Measurements from ENCODE around the gene PCDHGA9.

PCDHGA9 gene

DNA sequence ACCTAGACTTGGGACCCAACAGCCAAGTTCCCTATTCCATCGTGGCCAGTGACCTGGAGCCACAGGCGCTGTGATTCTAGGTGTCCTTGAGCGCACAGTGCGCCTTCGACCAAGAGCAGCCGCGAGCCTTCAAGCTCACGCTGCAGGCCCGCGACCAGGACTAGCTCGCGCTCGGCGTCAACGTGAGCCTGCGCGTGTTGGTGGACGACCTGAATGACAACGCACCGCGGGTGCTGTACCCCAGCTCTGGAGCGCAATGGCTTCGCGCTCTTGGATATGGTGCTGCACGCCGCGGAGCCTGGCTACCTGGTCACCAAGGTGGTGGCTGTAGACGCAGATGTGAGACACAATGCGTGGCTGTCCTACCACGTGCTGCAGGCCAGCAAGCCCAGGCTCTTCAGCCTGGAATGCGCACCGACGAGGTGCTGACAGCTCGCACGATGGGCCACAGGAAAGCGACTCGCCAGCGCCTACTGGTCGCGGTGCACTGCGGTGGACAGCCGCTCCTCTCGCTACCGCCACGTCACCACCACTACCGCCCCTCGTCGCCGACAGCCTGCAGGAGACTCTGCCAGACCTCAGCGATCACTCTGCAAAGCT lies 39.1 kb downstream of the PCDHGA9 start:
- TF ChIP-seq CTCF (IDR thresholded peaks at IDR 0.05; ENCODE audit: low read depth, low read length), result no peak
- TF ChIP-seq EZH2phosphoT487 (IDR thresholded peaks at IDR 0.05; ENCODE audit: low read depth), result no peak
- H3K79me2 ChIP-seq (ENCODE audit: low read length), result no peaks in the 10 kb centered on the region
- no peak overlapping the region for H3K4me2 ChIP-seq (ENCODE audit: low read length)
- no peak overlapping the region for H2AFZ ChIP-seq (ENCODE audit: low read depth, low read length)
- H3K27me3 ChIP-seq (ENCODE audit: low read depth, low read length), result peaks cover 3% of the 10 kb centered on the region; the same call in 1 of the 2 replicates
- H3K27ac ChIP-seq (ENCODE audit: low read length), result no peak overlapping the region
- no peaks in the 10 kb centered on the region for H3K36me3 ChIP-seq (replicated peaks; ENCODE audit: low read depth, low read length)
- no peaks in the 10 kb centered on the region for H4K20me1 ChIP-seq (ENCODE audit: insufficient read depth, low read length)
- no peak overlapping the region for H3K9ac ChIP-seq (ENCODE audit: low read length)
- H3K9me3 ChIP-seq (ENCODE audit: insufficient read depth, low read length), result no peaks in the 10 kb centered on the region
- no peaks in the 10 kb centered on the region for H3K4me1 ChIP-seq (ENCODE audit: low read length)
- H3K4me3 ChIP-seq (ENCODE audit: low read length), result no peak overlapping the region

Measured in OCI-LY3 (cell line).